Neutrophil (primary cell): ENCODE data around the gene PPP1R14C.

ENCODE experiments used
- H3K27ac ChIP-seq: fragments of 200-600 bp; sonication (generic); 2 replicates; pipeline ENCODE4 v1.5.1; 2016; ENCODE audit warnings: mild to moderate bottlenecking, moderate library complexity
- H3K27me3 ChIP-seq: fragments of 200-600 bp; sonication (generic); 2 replicates; pipeline ENCODE4 v1.6.0; 2016; ENCODE audit warnings: mild to moderate bottlenecking
- H3K36me3 ChIP-seq: fragments of 200-600 bp; sonication (generic); 2 replicates; pipeline ENCODE4 v1.5.1; 2017
- H3K4me1 ChIP-seq, 2 experiments: fragments of 200-600 bp in 1 of 2; sonication (generic) in 1 of 2; 1 replicate in 1 of 2; 2 replicates in 1 of 2; pipeline versions ENCODE4 v1.5.1 to v1.6.1; 2013 to 2016; ENCODE audit warnings: low read depth in 1 of 2, low read length in 1 of 2, mild to moderate bottlenecking in 1 of 2, moderate library complexity in 1 of 2; ENCODE audit not compliant: control insufficient read depth in 1 of 2, insufficient read depth in 1 of 2
- H3K4me3 ChIP-seq, 2 experiments: fragments of 200-600 bp in 1 of 2; sonication (generic) in 1 of 2; 1 replicate in 1 of 2; 2 replicates in 1 of 2; pipeline ENCODE4 v1.5.1; 2013 to 2016; ENCODE audit warnings: low read depth in 1 of 2, low read length in 1 of 2, mild to moderate bottlenecking in 1 of 2, moderate library complexity in 1 of 2
- H3K9me3 ChIP-seq: fragments of 200-600 bp; sonication (generic); 2 replicates; pipeline ENCODE4 v1.5.1; 2016
- TF ChIP-seq, protein P1 (sequence below): fragments of 200-600 bp; sonication (generic); IDR thresholded peaks from 2 replicates; pipeline ENCODE4 v1.5.1; 2016; ENCODE audit warnings: antibody characterized with exemption

PPP1R14C gene

GRCh38 chr6:150157081-150157480, 14.2 kb downstream of the PPP1R14C start:
- no peak overlapping the region for H3K4me3 ChIP-seq
- H3K27me3 ChIP-seq = no peaks in the 10 kb centered on the region
- peaks cover 0 to 6% of the 10 kb centered on the region in 2 experiments for H3K4me1 ChIP-seq
- no peaks in the 10 kb centered on the region for H3K36me3 ChIP-seq
- H3K27ac ChIP-seq = no peak overlapping the region
- TF ChIP-seq, protein P1, sequence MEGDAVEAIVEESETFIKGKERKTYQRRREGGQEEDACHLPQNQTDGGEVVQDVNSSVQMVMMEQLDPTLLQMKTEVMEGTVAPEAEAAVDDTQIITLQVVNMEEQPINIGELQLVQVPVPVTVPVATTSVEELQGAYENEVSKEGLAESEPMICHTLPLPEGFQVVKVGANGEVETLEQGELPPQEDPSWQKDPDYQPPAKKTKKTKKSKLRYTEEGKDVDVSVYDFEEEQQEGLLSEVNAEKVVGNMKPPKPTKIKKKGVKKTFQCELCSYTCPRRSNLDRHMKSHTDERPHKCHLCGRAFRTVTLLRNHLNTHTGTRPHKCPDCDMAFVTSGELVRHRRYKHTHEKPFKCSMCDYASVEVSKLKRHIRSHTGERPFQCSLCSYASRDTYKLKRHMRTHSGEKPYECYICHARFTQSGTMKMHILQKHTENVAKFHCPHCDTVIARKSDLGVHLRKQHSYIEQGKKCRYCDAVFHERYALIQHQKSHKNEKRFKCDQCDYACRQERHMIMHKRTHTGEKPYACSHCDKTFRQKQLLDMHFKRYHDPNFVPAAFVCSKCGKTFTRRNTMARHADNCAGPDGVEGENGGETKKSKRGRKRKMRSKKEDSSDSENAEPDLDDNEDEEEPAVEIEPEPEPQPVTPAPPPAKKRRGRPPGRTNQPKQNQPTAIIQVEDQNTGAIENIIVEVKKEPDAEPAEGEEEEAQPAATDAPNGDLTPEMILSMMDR = no peak
- H3K9me3 ChIP-seq = no peaks in the 10 kb centered on the region

GRCh38 chr6:150159757-150160156, 16.9 kb downstream of the PPP1R14C start:
- H3K27ac ChIP-seq = no peak overlapping the region
- H3K36me3 ChIP-seq = no peaks in the 10 kb centered on the region
- no peaks in the 10 kb centered on the region for H3K4me1 ChIP-seq
- TF ChIP-seq, protein P1 = no peak
- no peaks in the 10 kb centered on the region for H3K9me3 ChIP-seq
- no peak overlapping the region for H3K4me3 ChIP-seq
- H3K27me3 ChIP-seq = no peaks in the 10 kb centered on the region

DNA sequence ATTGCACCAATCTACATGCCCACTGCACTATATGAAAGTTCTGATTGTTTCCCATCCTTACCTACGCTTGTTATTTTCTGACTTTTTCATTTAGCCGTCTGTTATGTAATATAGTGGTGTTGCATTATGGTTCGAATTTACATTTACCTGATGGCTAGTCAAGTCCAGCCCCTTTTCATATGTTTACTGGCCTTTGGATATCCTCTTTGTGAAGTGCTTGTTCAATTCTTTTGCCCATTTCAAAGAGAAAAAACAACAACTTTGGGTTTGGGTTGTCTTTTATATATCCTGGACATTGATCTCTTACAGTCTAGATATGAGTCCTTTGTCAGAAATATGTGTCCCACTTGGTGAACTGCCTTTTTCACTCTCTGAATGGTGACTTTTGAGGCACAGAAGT, 21.1 kb downstream of the PPP1R14C start:
- no peak overlapping the region for H3K27ac ChIP-seq
- TF ChIP-seq, protein P1 = no peak

DNA sequence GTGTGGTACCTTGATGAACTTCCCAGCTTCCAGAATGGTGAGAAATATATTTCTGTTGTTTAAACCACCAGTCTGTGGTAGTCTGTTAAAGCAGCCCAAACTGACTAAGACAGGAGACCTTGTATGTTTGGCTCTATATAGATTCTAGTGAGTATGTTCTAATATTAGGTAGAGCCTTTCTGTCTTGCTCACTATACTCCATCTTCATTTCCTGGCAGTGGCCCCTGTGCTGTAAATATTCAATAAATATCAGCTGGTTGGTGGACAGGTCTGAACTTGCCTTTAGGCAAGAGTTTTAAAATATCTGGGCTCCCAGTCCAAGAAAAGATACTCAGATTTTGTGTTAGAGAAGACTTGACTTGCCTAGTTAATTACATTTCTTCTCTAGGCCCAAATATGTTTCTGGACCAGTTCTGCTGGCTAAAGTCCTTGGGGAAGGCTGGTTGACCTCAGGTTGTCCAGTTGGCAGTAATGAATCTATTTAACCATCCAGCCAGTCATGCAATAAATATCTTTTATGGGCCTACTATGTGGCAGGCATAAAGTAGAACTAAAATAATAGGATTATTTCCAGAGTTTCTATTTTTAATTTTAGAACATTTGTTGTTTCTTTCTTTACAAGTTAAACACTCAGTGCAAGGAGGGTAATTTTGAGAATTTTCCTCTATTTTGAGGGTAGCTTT, 22.3 kb downstream of the PPP1R14C start:
- no peaks in the 10 kb centered on the region for H3K4me1 ChIP-seq
- no peak overlapping the region for H3K27ac ChIP-seq
- no peaks in the 10 kb centered on the region for H3K36me3 ChIP-seq
- no peaks in the 10 kb centered on the region for H3K9me3 ChIP-seq
- H3K27me3 ChIP-seq = no peaks in the 10 kb centered on the region
- TF ChIP-seq, protein P1 = no peak
- H3K4me3 ChIP-seq = no peak overlapping the region

More for the DNA sequence above, 21.1 kb downstream of the PPP1R14C start:
- Histone ChIP-seq H3K9me3 (no peaks in the 10 kb centered on the region), H3K36me3 (no peaks in the 10 kb centered on the region), H3K4me3 (no peak overlapping the region), H3K27me3 (no peaks in the 10 kb centered on the region), H3K4me1 (no peaks in the 10 kb centered on the region)

DNA sequence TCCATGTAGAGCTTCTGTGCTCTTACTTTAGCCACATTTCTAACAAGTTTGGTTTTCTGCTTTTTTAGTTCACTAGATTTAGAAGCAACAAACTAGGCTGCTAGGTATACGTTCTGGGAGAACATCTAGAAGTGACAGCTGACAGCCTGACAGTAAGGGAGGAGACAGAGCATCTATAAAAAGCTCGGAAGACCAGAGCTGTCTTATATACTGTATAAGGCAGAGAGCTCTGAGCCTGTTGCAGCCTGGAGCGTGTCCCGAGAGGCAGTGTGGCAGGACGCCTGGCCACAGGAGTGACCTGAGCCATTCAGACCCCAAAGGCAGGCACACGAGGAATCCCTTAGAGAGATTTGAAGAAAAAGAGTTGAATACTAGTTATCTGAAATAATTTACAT, 24.6 kb downstream of the PPP1R14C start:
- TF ChIP-seq, protein P1 = no peak
- H3K27ac ChIP-seq = no peak overlapping the region
- H3K9me3 ChIP-seq = no peaks in the 10 kb centered on the region
- H3K4me1 ChIP-seq = no peaks in the 10 kb centered on the region
- H3K36me3 ChIP-seq = no peaks in the 10 kb centered on the region
- H3K27me3 ChIP-seq = no peaks in the 10 kb centered on the region
- no peak overlapping the region for H3K4me3 ChIP-seq
